ENCODE measurements around the gene SYAP1. TPM values are rescaled to one million over a fixed set of nuclear protein-coding genes. Genes with fewer than 3 reads are reported as not detected.

SYAP1 gene
- total and polyA plus RNA-seq, 9 of the 15 experiments (the other 6 are each of a cell fraction or from before 2014, with no cell fraction given), result 5.7 to 35.3 (median 27.6) TPM

- TF ChIP-seq ELK1 (CRISPR knock-in tag; IDR thresholded peaks at IDR 0.05), result no peak
Measured at GRCh38 chrX:16797841-16798240, 78.4 kb downstream of the SYAP1 start (continued).

DNA sequence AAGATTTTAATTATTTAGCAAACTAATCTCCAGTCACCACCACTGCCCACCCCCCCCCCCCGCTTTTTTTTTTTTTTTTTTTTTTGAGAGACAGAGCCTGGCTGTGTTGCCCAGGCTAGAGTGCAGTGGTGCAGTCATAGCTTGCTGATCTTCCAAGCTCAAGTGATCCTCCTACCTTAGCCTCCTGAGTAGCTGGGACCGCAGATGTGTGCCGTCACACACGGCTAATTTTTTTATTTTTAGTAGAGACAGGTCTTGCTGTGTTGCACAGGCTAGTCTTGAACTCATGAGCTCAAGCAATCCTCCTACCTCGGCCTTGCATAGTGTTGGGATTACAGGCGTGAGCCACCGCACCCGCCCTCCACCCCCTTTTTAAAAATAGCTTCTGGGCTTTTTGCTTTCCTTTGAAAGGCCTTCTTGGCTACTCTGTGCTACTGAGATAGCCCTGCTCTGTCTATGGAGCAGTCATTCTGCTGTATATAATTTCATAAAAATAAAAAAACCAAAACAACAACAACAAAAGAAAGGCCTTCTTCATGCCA lies 85.6 kb downstream of the SYAP1 start:
- Histone ChIP-seq H3K9ac (ENCODE audit: insufficient read depth in 1 of 2, low read depth in 2 of 2, low read length in 2 of 2) (no peak overlapping the region), H3K79me2 (ENCODE audit: control insufficient read depth, insufficient read depth, low read length) (peaks cover 86% of the 10 kb centered on the region), H3K27me3 (ENCODE audit: control insufficient read depth in 2 of 2, insufficient read depth in 2 of 2, low read length in 2 of 2) (no peaks in the 10 kb centered on the region), H3K4me1 (replicated peaks in 1 of 2; ENCODE audit: control insufficient read depth in 2 of 2, insufficient read depth in 2 of 2, low read length in 2 of 2) (peaks cover 4 to 8% of the 10 kb centered on the region in 2 experiments; a peak in 4 of 5 replicates), H4K20me1 (replicated peaks; ENCODE audit: control insufficient read depth, insufficient read depth, low read length) (no peaks in the 10 kb centered on the region), H3K27ac (ENCODE audit: extremely low read depth, low read depth, low read length) (no peak overlapping the region; the same call in 2 of the 3 replicates), H2AFZ (ENCODE audit: low read depth, low read length) (no peak overlapping the region), H3K9me1 (ENCODE audit: control insufficient read depth, insufficient read depth, low read length) (no peaks in the 10 kb centered on the region), H3K4me2 (ENCODE audit: insufficient read depth, low read length) (no peak overlapping the region), H3K9me3 (replicated peaks; ENCODE audit: control insufficient read depth, insufficient read depth, low read depth, low read length) (no peaks in the 10 kb centered on the region), H3K36me3 (ENCODE audit: control insufficient read depth, insufficient read depth, low read length) (peaks cover 41% of the 10 kb centered on the region; the same call in 2 of the 3 replicates), H3K4me3 (no peak overlapping the region)
- ChIA-PET POLR2A (no interaction called here), CTCF (ENCODE audit: low intra/inter-chr PET ratio) (no interaction called here)
- peak; percentile 15 for FAIRE-seq
- no TSS peak for BruUV-seq (replicated peaks)
- ATAC-seq, result peak; percentile 61
- peak; percentile 22; the same call in 1 of the 2 replicates for TF ChIP-seq ZNF384 (IDR thresholded peaks at IDR 0.05; ENCODE audit: low read depth, low read length)
- no peak for TF ChIP-seq FOXO4 (CRISPR knock-in tag; IDR thresholded peaks at IDR 0.05)
- TF ChIP-seq MEIS2 (IDR thresholded peaks at IDR 0.05; ENCODE audit: partially characterized antibody), result no peak
- TF ChIP-seq HNRNPLL (IDR thresholded peaks at IDR 0.05; ENCODE audit: low read depth, low read length, poor library complexity, severe bottlenecking), result no peak
- no peak for TF ChIP-seq FUS (optimal IDR thresholded peaks at IDR 0.05; ENCODE audit: low read depth, low read length)
- TF ChIP-seq TGIF2 (CRISPR knock-in tag; IDR thresholded peaks at IDR 0.05), result no peak
- no peak for TF ChIP-seq HNRNPUL1 (IDR thresholded peaks at IDR 0.05; ENCODE audit: low read length)
- TF ChIP-seq MEF2A (IDR thresholded peaks at IDR 0.05; ENCODE audit: control insufficient read depth, low read depth, low read length), result peak; percentile 46; the same call in 1 of the 2 replicates
- no peak for TF ChIP-seq EP300 (IDR thresholded peaks at IDR 0.05; ENCODE audit: low read length)
- TF ChIP-seq PHTF2 (CRISPR knock-in tag; IDR thresholded peaks at IDR 0.05), result no peak
- no peak for TF ChIP-seq ZNF79 (CRISPR knock-in tag; IDR thresholded peaks at IDR 0.05; ENCODE audit: low read depth)
- TF ChIP-seq, protein P1, sequence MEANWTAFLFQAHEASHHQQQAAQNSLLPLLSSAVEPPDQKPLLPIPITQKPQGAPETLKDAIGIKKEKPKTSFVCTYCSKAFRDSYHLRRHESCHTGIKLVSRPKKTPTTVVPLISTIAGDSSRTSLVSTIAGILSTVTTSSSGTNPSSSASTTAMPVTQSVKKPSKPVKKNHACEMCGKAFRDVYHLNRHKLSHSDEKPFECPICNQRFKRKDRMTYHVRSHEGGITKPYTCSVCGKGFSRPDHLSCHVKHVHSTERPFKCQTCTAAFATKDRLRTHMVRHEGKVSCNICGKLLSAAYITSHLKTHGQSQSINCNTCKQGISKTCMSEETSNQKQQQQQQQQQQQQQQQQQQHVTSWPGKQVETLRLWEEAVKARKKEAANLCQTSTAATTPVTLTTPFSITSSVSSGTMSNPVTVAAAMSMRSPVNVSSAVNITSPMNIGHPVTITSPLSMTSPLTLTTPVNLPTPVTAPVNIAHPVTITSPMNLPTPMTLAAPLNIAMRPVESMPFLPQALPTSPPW (CRISPR knock-in tag; IDR thresholded peaks at IDR 0.05), result peak; percentile 21; the same call in 1 of the 2 replicates
- DNase-seq (ENCODE audit: extremely low read depth in 1 of 4, low spot score in 3 of 4), result peak in 1 of 4 experiments; percentile 32
- intact Hi-C loops (cut with micrococcal nuclease) (no loop called here), in situ Hi-C loops (cut with MboI) (no loop called here)
- 27% methylated on average over 4 of the region's 8 CpGs for WGBS (ENCODE audit: insufficient coverage, low coverage, missing lambda C conversion rate)

All from K562 (cell line).